IMR-90 (cell line): Measurements from ENCODE around the gene ATXN7L3. TPM values are rescaled to one million over a fixed set of nuclear protein-coding genes. Genes with fewer than 3 reads are reported as not detected.
A peak's percentile ranks its signal among the peaks of the same experiment; 100 is the strongest.

Experiments
- ATAC-seq: fragments of 200-7000 bp; cut with Tn5 transposase; 2 replicates; pipeline ENCODE4 v1.9.1; 2020; ENCODE audit warnings: low read depth, mild to moderate bottlenecking, moderate library complexity
- BruUV-seq: library from RNA; stranded (reverse); fragments of 400-500 nt; replicated peaks from 2 replicates; lab custom pipeline; 2021; lab: Mats Ljungman, UMichigan
- CTCF ChIA-PET: fragments of 300-600 bp; formaldehyde crosslinking; extraction: SDS; loops from one replicate; lab custom pipeline; 2021; ENCODE audit warnings: antibody characterized with exemption; lab: Yijun Ruan, JAX
- POLR2A ChIA-PET: fragments of 300-600 bp; sonication (Branson Sonifier 250); formaldehyde crosslinking; loops from one replicate; lab custom pipeline; 2022; ENCODE audit warnings: antibody characterized with exemption; ENCODE audit not compliant: unreplicated experiment; lab: Charles Lee
- DNase-seq: peaks from one replicate; pipeline ENCODE4 v3.0.0; 2013
- H2AFZ ChIP-seq: replicated peaks from 2 replicates; pipeline ENCODE3; 2013; ENCODE audit warnings: low read length, mild to moderate bottlenecking; ENCODE audit not compliant: poor library complexity
- H2AK5ac ChIP-seq: 2 replicates; pipeline ENCODE4 v1.6.1; 2013; ENCODE audit warnings: low read depth, low read length, inconsistent platforms
- H2AK9ac ChIP-seq: replicated peaks from 2 replicates; pipeline ENCODE3; 2013; ENCODE audit warnings: mild to moderate bottlenecking, low read depth, low read length, moderate library complexity; ENCODE audit not compliant: poor library complexity
- H2BK120ac ChIP-seq: 2 replicates; pipeline ENCODE4 v1.6.1; 2013; ENCODE audit warnings: low read depth, low read length, inconsistent platforms
- H2BK15ac ChIP-seq: 3 replicates; pipeline ENCODE4 v1.6.1; 2013; ENCODE audit warnings: low read depth, low read length, inconsistent platforms
- H2BK20ac ChIP-seq: 2 replicates; pipeline ENCODE4 v1.6.1; 2013; ENCODE audit warnings: low read depth, mild to moderate bottlenecking, inconsistent platforms, low read length, moderate library complexity
- H2BK5ac ChIP-seq: 2 replicates; pipeline ENCODE4 v1.6.1; 2013; ENCODE audit warnings: mild to moderate bottlenecking, low read depth, low read length, inconsistent platforms; ENCODE audit not compliant: poor library complexity, severe bottlenecking
- H3K14ac ChIP-seq: replicated peaks from 2 replicates; pipeline ENCODE4 v1.6.1; 2013; ENCODE audit warnings: low read depth, low read length, inconsistent platforms
- H3K18ac ChIP-seq: 2 replicates; pipeline ENCODE4 v1.6.1; 2013; ENCODE audit warnings: low read depth, low read length, control low read depth
- H3K23ac ChIP-seq: 2 replicates; pipeline ENCODE4 v1.6.1; 2013; ENCODE audit warnings: low read depth, low read length, inconsistent platforms
- H3K27ac ChIP-seq: 2 replicates; pipeline ENCODE4 v1.5.1; 2013; ENCODE audit warnings: mild to moderate bottlenecking, control low read depth, low read length; ENCODE audit not compliant: insufficient read depth
- H3K27me3 ChIP-seq: 2 replicates; pipeline ENCODE4 v1.6.1; 2013; ENCODE audit warnings: low read length; ENCODE audit not compliant: control insufficient read depth, insufficient read depth
- H3K36me3 ChIP-seq: 2 replicates; pipeline ENCODE4 v1.6.1; 2013; ENCODE audit warnings: low read length, mixed read lengths; ENCODE audit not compliant: control insufficient read depth, insufficient read depth
- H3K4ac ChIP-seq: 2 replicates; pipeline ENCODE4 v1.6.1; 2013; ENCODE audit warnings: low read depth, low read length, inconsistent platforms
- H3K4me1 ChIP-seq: 2 replicates; pipeline ENCODE4 v1.6.1; 2013; ENCODE audit warnings: low read length, mixed read lengths; ENCODE audit not compliant: control insufficient read depth, insufficient read depth
- H3K4me2 ChIP-seq: 2 replicates; pipeline ENCODE4 v1.6.1; 2013; ENCODE audit warnings: low read depth, mild to moderate bottlenecking, control low read depth, low read length, moderate library complexity
- H3K4me3 ChIP-seq: 2 replicates; pipeline ENCODE4 v1.5.1; 2013; ENCODE audit warnings: low read depth, mild to moderate bottlenecking, control low read depth, low read length, moderate library complexity; ENCODE audit not compliant: insufficient read depth
- H3K56ac ChIP-seq: 2 replicates; pipeline ENCODE4 v1.6.1; 2013; ENCODE audit warnings: low read length, inconsistent platforms; ENCODE audit not compliant: insufficient read depth; ENCODE audit errors: extremely low read depth
- H3K79me1 ChIP-seq, 2 experiments: 2 replicates each; pipeline ENCODE4 v1.6.1; 2013; ENCODE audit warnings: low read length in 2 of 2, inconsistent platforms in 1 of 2, low read depth in 1 of 2
- H3K9ac ChIP-seq: 2 replicates; pipeline ENCODE4 v1.6.1; 2013; ENCODE audit warnings: low read depth, low read length, control low read depth
- H3K9me1 ChIP-seq: 2 replicates; pipeline ENCODE4 v1.6.1; 2013; ENCODE audit warnings: low read length, inconsistent platforms; ENCODE audit not compliant: insufficient read depth
- H3K9me3 ChIP-seq: 2 replicates; pipeline ENCODE4 v1.6.1; 2013; ENCODE audit warnings: low read length; ENCODE audit not compliant: control insufficient read depth, insufficient read depth
- H4K20me1 ChIP-seq: 2 replicates; pipeline ENCODE4 v1.6.1; 2013; ENCODE audit warnings: low read length, inconsistent platforms; ENCODE audit not compliant: insufficient read depth
- H4K5ac ChIP-seq: 2 replicates; pipeline ENCODE4 v1.6.1; 2013; ENCODE audit warnings: mild to moderate bottlenecking, low read depth, low read length, control low read depth
- H4K8ac ChIP-seq, 2 experiments: 2 replicates each; pipeline ENCODE4 v1.6.1; 2013; ENCODE audit warnings: low read depth in 2 of 2, low read length in 2 of 2, control low read depth in 1 of 2, inconsistent platforms in 1 of 2
- H4K91ac ChIP-seq: 2 replicates; pipeline ENCODE4 v1.6.1; 2013; ENCODE audit warnings: low read depth, low read length, inconsistent platforms; ENCODE audit not compliant: insufficient read depth
- BHLHE40 ChIP-seq: fragments of 150-350 bp; IDR thresholded peaks from 2 replicates; pipeline ENCODE4 v1.6.1; 2016; ENCODE audit warnings: mild to moderate bottlenecking, low read depth, low read length
- CHD1 ChIP-seq: IDR thresholded peaks from 2 replicates; pipeline ENCODE4 v1.6.1; 2012; ENCODE audit warnings: low read depth, low read length, improper control_type of control experiment
- ELK1 ChIP-seq: fragments of 150-350 bp; IDR thresholded peaks from 2 replicates; pipeline ENCODE4 v1.6.1; 2016; ENCODE audit warnings: low read depth, mild to moderate bottlenecking, low read length, moderate library complexity, borderline replicate concordance
- FOS ChIP-seq: fragments of 150-350 bp; IDR thresholded peaks from 2 replicates; pipeline ENCODE4 v1.6.1; 2016; ENCODE audit warnings: low read depth, low read length
- MAFK ChIP-seq: IDR thresholded peaks from 2 replicates; pipeline ENCODE4 v1.6.1; 2012; ENCODE audit warnings: low read depth, low read length, improper control_type of control experiment
- MAZ ChIP-seq: IDR thresholded peaks from 2 replicates; pipeline ENCODE4 v1.6.1; 2012; ENCODE audit warnings: low read depth, mild to moderate bottlenecking, low read length, improper control_type of control experiment, moderate library complexity, borderline replicate concordance
- NFE2L2 ChIP-seq: fragments of 150-350 bp; IDR thresholded peaks from 2 replicates; pipeline ENCODE4 v1.6.1; 2016; ENCODE audit warnings: low read depth, mild to moderate bottlenecking, low read length
- POLR2A ChIP-seq: IDR thresholded peaks from 2 replicates; pipeline ENCODE4 v1.6.1; 2012; ENCODE audit warnings: mild to moderate bottlenecking, low read depth, low read length
- RAD21 ChIP-seq: IDR thresholded peaks from 2 replicates; pipeline ENCODE4 v1.6.1; 2012; ENCODE audit warnings: low read length, improper control_type of control experiment
- RCOR1 ChIP-seq: IDR thresholded peaks from 2 replicates; pipeline ENCODE4 v1.6.1; 2012; ENCODE audit warnings: mild to moderate bottlenecking, low read length, improper control_type of control experiment; ENCODE audit not compliant: insufficient replicate concordance
- RFX5 ChIP-seq: IDR thresholded peaks from 2 replicates; pipeline ENCODE4 v1.8.0; 2012; ENCODE audit warnings: low read depth, mild to moderate bottlenecking, low read length, moderate library complexity
- WGBS, 2 experiments: methylation state at CpG; one replicate each; pipeline versions ENCODE4 v1.1.5 to v1.1.7; 2013; ENCODE audit warnings: missing lambda C conversion rate in 2 of 2; ENCODE audit not compliant: insufficient read length in 1 of 2; ENCODE audit errors: extremely low coverage in 2 of 2; 5-methylcytosine and 5-hydroxymethylcytosine counted together
- dilution Hi-C: fragments of 300-500 bp; cut with HindIII; formaldehyde crosslinking; loops from one replicate; pipeline ENCODE4 v1.14.3; 2018; ENCODE audit warnings: low sequenced_read_pairs; ENCODE audit not compliant: unreplicated experiment
- in situ Hi-C: fragments of 300-500 bp; cut with MboI; formaldehyde crosslinking; loops from 3 replicates; pipeline ENCODE4 v1.14.3; 2019; ENCODE audit warnings: low sequenced_read_pairs, inconsistent platforms, mixed read lengths
- intact Hi-C: fragments of 100-400 bp; cut with micrococcal nuclease; formaldehyde crosslinking; loops from 2 replicates; pipeline ENCODE4 v1.10.0; 2022
- polyA plus RNA-seq, 3 experiments: library from polyadenylated mRNA; depleted of rRNA; stranded (reverse); fragments of >200 nt; gene quantifications; 2 replicates each; pipeline ENCODE4 v1.2.3, GENCODE V29; 2012; ENCODE audit warnings: low replicate concordance in 1 of 3
- total RNA-seq: library from RNA; depleted of rRNA; stranded (reverse); fragments of >200 nt; gene quantifications from 2 replicates; pipeline ENCODE4 v1.2.3, GENCODE V29; 2012
- TF ChIP-seq, protein P1 (sequence below): conservative IDR thresholded peaks from 2 replicates; pipeline ENCODE4 v1.5.1; 2012; ENCODE audit warnings: mild to moderate bottlenecking, low read depth, low read length, improper control_type of control experiment

ATXN7L3 gene
- total and polyA plus RNA-seq, 2 of the 4 experiments (the other 2 are of a cell fraction) = 17.2 to 40.9 TPM

DNA sequence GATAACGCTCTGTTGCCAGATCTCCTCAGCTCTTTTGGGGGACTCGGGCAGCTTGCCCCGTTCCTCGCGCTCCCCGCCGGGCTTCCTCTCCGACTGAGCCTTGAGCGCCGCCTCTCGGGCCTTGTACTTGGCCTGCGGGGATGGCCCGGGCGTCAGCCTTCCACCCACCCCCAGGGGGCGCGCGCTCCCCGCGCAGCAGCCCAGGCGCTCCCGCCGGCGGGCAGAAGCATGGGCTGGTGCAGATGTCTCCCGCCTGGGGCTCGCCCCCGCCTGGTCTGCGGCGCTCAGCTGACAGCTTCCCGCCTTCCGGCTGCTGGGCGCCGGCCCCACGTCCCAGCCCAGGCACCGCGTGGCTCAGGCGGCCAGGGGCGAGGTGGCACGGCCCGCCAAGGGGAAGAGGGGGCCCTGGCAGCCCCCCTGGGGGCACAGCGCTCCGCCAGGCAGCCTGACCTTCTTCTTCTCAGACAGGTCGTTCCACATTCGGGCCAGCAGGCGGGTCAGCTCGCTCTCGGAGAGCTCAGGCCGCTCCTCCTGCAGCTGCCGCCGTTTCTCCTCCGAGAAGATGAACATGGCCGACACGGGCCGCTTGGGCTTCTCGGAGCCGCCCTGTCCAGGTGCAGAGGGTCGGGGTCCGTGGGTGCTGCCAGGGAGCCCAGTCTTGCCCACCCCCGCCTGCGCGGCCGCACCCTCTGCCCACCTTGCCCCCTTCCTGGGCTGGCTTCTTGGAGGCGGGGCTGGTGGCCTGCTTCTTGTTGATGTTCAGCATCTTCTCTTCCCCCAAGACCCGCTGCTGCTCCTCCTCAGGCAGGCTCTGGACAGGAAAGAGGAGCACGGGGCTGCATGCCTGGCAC lies 10.9 kb upstream of the ATXN7L3 start:
- peak overlapping the region; percentile 27; the same call in 1 of the 2 replicates for H3K9ac ChIP-seq
- ChIA-PET POLR2A (no interaction called here), CTCF (interaction anchor here (0.5 to 1.4 kb wide), 13 partner anchors 8 to 400 kb away, joined by 3 to 7 read pairs (median 4); partner anchors contain the start of gene UBTF)
- peaks cover 6% of the 10 kb centered on the region for H3K9me1 ChIP-seq
- peaks cover 8% of the 10 kb centered on the region for H3K4me1 ChIP-seq
- H2AK9ac ChIP-seq = peak overlapping the region; percentile 62
- H3K14ac ChIP-seq = no peak overlapping the region
- peak overlapping the region in 1 of 2 experiments; percentile 50; a peak in 1 of 4 replicates for H4K8ac ChIP-seq
- no peak overlapping the region for H4K5ac ChIP-seq
- BruUV-seq = TSS peak; percentile 30
- H2BK15ac ChIP-seq = no peak overlapping the region
- peak overlapping the region; percentile 27 for H2AFZ ChIP-seq
- WGBS, 2 experiments = 16% methylated on average over 33 of the region's 64 CpGs; no CpG with 5 or more reads in 1 of the 2 experiments
- no peak overlapping the region for H2BK20ac ChIP-seq
- peaks cover 68% of the 10 kb centered on the region for H3K36me3 ChIP-seq
- peak; percentile 97 for ATAC-seq
- H3K4me3 ChIP-seq = no peak overlapping the region
- H3K4me2 ChIP-seq = 0 out of 2 replicates have a peak overlapping the region, but pooled peaks have one; percentile 2
- peak; percentile 85 for DNase-seq
- no peak overlapping the region for H3K18ac ChIP-seq
- in situ Hi-C loops = loop anchor here (25.0 kb wide), 2 partner anchors 302 to 427 kb away; partner anchors contain the start of gene GPATCH8
- no peak overlapping the region for H3K23ac ChIP-seq
- no peaks in the 10 kb centered on the region for H3K9me3 ChIP-seq
- H2AK5ac ChIP-seq = no peak overlapping the region; the same call in 1 of the 2 replicates
- dilution Hi-C loops = no loop called here
- no peak overlapping the region for H3K56ac ChIP-seq
- no peak overlapping the region; the same call in none of the 2 replicates for H3K4ac ChIP-seq
- intact Hi-C loops = loop anchor here (10.0 kb wide), 1 partner anchor 294 kb away; the partner anchor contains the start of gene GPATCH8
- H2BK120ac ChIP-seq = no peak overlapping the region
- H3K27ac ChIP-seq = peak overlapping the region; percentile 13; the same call in 1 of the 2 replicates
- H4K91ac ChIP-seq = no peak overlapping the region
- H4K20me1 ChIP-seq = peaks cover 27% of the 10 kb centered on the region; the same call in 1 of the 2 replicates
- peaks cover 21 to 55% of the 10 kb centered on the region in 2 experiments; a peak in 3 of 4 replicates for H3K79me1 ChIP-seq
- H3K27me3 ChIP-seq = no peaks in the 10 kb centered on the region
- no peak overlapping the region for H2BK5ac ChIP-seq
- TF ChIP-seq POLR2A = peak; percentile 62
- TF ChIP-seq RAD21 = peak; percentile 99
- TF ChIP-seq FOS = peak; percentile 23; the same call in 1 of the 2 replicates
- no peak for TF ChIP-seq RFX5
- TF ChIP-seq NFE2L2 = no peak
- TF ChIP-seq BHLHE40 = no peak; the same call in 1 of the 2 replicates
- TF ChIP-seq MAZ = peak; percentile 84; the same call in 1 of the 2 replicates
- TF ChIP-seq CHD1 = no peak
- TF ChIP-seq, protein P1, sequence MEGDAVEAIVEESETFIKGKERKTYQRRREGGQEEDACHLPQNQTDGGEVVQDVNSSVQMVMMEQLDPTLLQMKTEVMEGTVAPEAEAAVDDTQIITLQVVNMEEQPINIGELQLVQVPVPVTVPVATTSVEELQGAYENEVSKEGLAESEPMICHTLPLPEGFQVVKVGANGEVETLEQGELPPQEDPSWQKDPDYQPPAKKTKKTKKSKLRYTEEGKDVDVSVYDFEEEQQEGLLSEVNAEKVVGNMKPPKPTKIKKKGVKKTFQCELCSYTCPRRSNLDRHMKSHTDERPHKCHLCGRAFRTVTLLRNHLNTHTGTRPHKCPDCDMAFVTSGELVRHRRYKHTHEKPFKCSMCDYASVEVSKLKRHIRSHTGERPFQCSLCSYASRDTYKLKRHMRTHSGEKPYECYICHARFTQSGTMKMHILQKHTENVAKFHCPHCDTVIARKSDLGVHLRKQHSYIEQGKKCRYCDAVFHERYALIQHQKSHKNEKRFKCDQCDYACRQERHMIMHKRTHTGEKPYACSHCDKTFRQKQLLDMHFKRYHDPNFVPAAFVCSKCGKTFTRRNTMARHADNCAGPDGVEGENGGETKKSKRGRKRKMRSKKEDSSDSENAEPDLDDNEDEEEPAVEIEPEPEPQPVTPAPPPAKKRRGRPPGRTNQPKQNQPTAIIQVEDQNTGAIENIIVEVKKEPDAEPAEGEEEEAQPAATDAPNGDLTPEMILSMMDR = peak; percentile 100
- no peak for TF ChIP-seq ELK1
- TF ChIP-seq MAFK = no peak
- TF ChIP-seq RCOR1 = no peak
